Panc1 (cell line): ENCODE results near the gene CACNA1I. TPM values are rescaled to one million over a fixed set of nuclear protein-coding genes. Genes with fewer than 3 reads are reported as not detected.

Source experiments
- ATAC-seq: fragments of 200-7000 bp; cut with Tn5 transposase; 2 replicates; pipeline ENCODE4 v1.9.1; 2020; ENCODE audit warnings: mild to moderate bottlenecking, moderate library complexity
- BruUV-seq: library from RNA; stranded (reverse); fragments of 400-500 nt; replicated peaks from 2 replicates; lab custom pipeline; 2021; lab: Mats Ljungman, UMichigan
- CTCF ChIA-PET: fragments of 300-600 bp; sonication (Branson Sonifier 250); formaldehyde crosslinking; loops from one replicate; lab custom pipeline; 2022; ENCODE audit warnings: antibody characterized with exemption; lab: Charles Lee
- POLR2A ChIA-PET: fragments of 300-600 bp; sonication (Branson Sonifier 250); formaldehyde crosslinking; loops from one replicate; lab custom pipeline; 2022; ENCODE audit warnings: antibody characterized with exemption; lab: Charles Lee
- DNase-seq: peaks from one replicate; pipeline ENCODE4 v3.0.0-alpha.2; 2010; ENCODE audit warnings: low read depth, low spot score
- H3K27ac ChIP-seq: 2 replicates; pipeline ENCODE4 v1.5.1; 2011; ENCODE audit warnings: mild to moderate bottlenecking, low read length, inconsistent platforms
- H3K27me3 ChIP-seq: fragments of 200-500 bp; sonication (Bioruptor generic); 2 replicates; pipeline ENCODE4 v1.6.0; 2014; ENCODE audit warnings: low read length, inconsistent platforms; ENCODE audit not compliant: control insufficient read depth, insufficient read depth
- H3K36me3 ChIP-seq: fragments of 200-500 bp; sonication (Bioruptor generic); 2 replicates; pipeline ENCODE4 v1.5.1; 2014; ENCODE audit warnings: inconsistent platforms, mild to moderate bottlenecking, low read length, moderate library complexity; ENCODE audit not compliant: control insufficient read depth, insufficient read depth
- H3K4me1 ChIP-seq: 2 replicates; pipeline ENCODE4 v1.5.1; 2011; ENCODE audit warnings: inconsistent platforms, mild to moderate bottlenecking, low read length, moderate library complexity; ENCODE audit not compliant: control insufficient read depth, insufficient read depth
- H3K4me3 ChIP-seq, 2 experiments: 2 replicates each; pipeline ENCODE4 v1.5.1; 2011 to 2012; ENCODE audit warnings: low read depth in 2 of 2, low read length in 2 of 2, mild to moderate bottlenecking in 2 of 2, inconsistent platforms in 1 of 2, moderate library complexity in 1 of 2
- H3K9me3 ChIP-seq: fragments of 200-500 bp; sonication (Bioruptor generic); 2 replicates; pipeline ENCODE4 v1.5.1; 2014; ENCODE audit warnings: low read depth, mild to moderate bottlenecking, inconsistent platforms, low read length, moderate library complexity; ENCODE audit not compliant: control insufficient read depth, insufficient read depth
- CTCF ChIP-seq: fragments of 450-650 bp; IDR thresholded peaks from 2 replicates; pipeline ENCODE4 v1.5.1; 2017; ENCODE audit warnings: mild to moderate bottlenecking
- POLR2AphosphoS5 ChIP-seq: IDR thresholded peaks from 2 replicates; pipeline ENCODE4 v1.6.1; 2012; ENCODE audit warnings: mild to moderate bottlenecking, low read depth, low read length, moderate library complexity
- SIN3A ChIP-seq: IDR thresholded peaks from 2 replicates; pipeline ENCODE4 v1.6.1; 2012; ENCODE audit warnings: low read depth, mild to moderate bottlenecking, low read length, moderate library complexity, borderline replicate concordance; ENCODE audit not compliant: insufficient read depth
- TCF7L2 ChIP-seq: IDR thresholded peaks from 2 replicates; pipeline ENCODE4 v1.6.1; 2011; ENCODE audit warnings: mild to moderate bottlenecking, low read depth, low read length, inconsistent platforms
- in situ Hi-C: cut with HindIII; loops from 2 replicates; pipeline ENCODE4 v1.10.0; 2016; ENCODE audit warnings: low sequenced_read_pairs, low pct_unique_long_range_greater_than_20kb
- intact Hi-C: fragments of 100-400 bp; cut with micrococcal nuclease; formaldehyde crosslinking; loops from one replicate; pipeline ENCODE4 v1.10.0; 2022; ENCODE audit not compliant: unreplicated experiment
- total RNA-seq: library from RNA; stranded (reverse); gene quantifications from one replicate; pipeline ENCODE4 v1.2.1, GENCODE V29; 2021; ENCODE audit not compliant: unreplicated experiment
- TF ChIP-seq, protein P1 (sequence below), 2 experiments: IDR thresholded peaks; 2 replicates each; pipeline ENCODE4 v1.6.1; 2011 to 2012; ENCODE audit warnings: low read depth in 2 of 2, control low read depth in 1 of 2, low read length in 1 of 2, mild to moderate bottlenecking in 1 of 2, moderate library complexity in 1 of 2; ENCODE audit not compliant: insufficient read depth in 1 of 2

CACNA1I gene
- total RNA-seq, 1 experiment from 2014 or later = 0.23 TPM

- TF ChIP-seq, protein P1, sequence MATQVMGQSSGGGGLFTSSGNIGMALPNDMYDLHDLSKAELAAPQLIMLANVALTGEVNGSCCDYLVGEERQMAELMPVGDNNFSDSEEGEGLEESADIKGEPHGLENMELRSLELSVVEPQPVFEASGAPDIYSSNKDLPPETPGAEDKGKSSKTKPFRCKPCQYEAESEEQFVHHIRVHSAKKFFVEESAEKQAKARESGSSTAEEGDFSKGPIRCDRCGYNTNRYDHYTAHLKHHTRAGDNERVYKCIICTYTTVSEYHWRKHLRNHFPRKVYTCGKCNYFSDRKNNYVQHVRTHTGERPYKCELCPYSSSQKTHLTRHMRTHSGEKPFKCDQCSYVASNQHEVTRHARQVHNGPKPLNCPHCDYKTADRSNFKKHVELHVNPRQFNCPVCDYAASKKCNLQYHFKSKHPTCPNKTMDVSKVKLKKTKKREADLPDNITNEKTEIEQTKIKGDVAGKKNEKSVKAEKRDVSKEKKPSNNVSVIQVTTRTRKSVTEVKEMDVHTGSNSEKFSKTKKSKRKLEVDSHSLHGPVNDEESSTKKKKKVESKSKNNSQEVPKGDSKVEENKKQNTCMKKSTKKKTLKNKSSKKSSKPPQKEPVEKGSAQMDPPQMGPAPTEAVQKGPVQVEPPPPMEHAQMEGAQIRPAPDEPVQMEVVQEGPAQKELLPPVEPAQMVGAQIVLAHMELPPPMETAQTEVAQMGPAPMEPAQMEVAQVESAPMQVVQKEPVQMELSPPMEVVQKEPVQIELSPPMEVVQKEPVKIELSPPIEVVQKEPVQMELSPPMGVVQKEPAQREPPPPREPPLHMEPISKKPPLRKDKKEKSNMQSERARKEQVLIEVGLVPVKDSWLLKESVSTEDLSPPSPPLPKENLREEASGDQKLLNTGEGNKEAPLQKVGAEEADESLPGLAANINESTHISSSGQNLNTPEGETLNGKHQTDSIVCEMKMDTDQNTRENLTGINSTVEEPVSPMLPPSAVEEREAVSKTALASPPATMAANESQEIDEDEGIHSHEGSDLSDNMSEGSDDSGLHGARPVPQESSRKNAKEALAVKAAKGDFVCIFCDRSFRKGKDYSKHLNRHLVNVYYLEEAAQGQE (IDR thresholded peaks at IDR 0.05; ENCODE audit: insufficient read depth in 1 of 2, low read depth in 2 of 2, low read length in 1 of 2) = no peak
- no peak for TF ChIP-seq CTCF
- TF ChIP-seq TCF7L2 = no peak
- TF ChIP-seq SIN3A = no peak
- no peak for TF ChIP-seq POLR2AphosphoS5
- H3K4me1 ChIP-seq = peaks cover 4% of the 10 kb centered on the region
- DNase-seq (no peak), ATAC-seq (no peak)
- H3K27me3 ChIP-seq = no peaks in the 10 kb centered on the region
- H3K4me3 ChIP-seq = no peak overlapping the region
- no peak overlapping the region for H3K27ac ChIP-seq
- H3K9me3 ChIP-seq = no peaks in the 10 kb centered on the region
- ChIA-PET POLR2A (no interaction called here), CTCF (no interaction called here)
- no peaks in the 10 kb centered on the region for H3K36me3 ChIP-seq
- in situ Hi-C loops (no loop called here), intact Hi-C loops (no loop called here)
- BruUV-seq = no TSS peak
Observed at GRCh38 chr22:39629851-39630250, 59.3 kb downstream of the CACNA1I start.

- ATAC-seq (no peak), DNase-seq (no peak)
- Histone ChIP-seq H3K4me3 (no peak overlapping the region), H3K27ac (no peak overlapping the region), H3K27me3 (no peaks in the 10 kb centered on the region), H3K36me3 (no peaks in the 10 kb centered on the region), H3K4me1 (peaks cover 5% of the 10 kb centered on the region), H3K9me3 (no peaks in the 10 kb centered on the region)
- CTCF ChIA-PET = no interaction called here
- in situ Hi-C loops = no loop called here
- intact Hi-C loops = no loop called here
- TF ChIP-seq TCF7L2 = no peak
- TF ChIP-seq, protein P1 (IDR thresholded peaks at IDR 0.05; ENCODE audit: insufficient read depth in 1 of 2, low read depth in 2 of 2, low read length in 1 of 2) = no peak
- TF ChIP-seq POLR2AphosphoS5 = no peak
- no peak for TF ChIP-seq SIN3A
- no peak for TF ChIP-seq CTCF
- POLR2A ChIA-PET = no interaction called here
- no TSS peak for BruUV-seq
Observed at GRCh38 chr22:39630721-39631120, 60.2 kb downstream of the CACNA1I start.
